NCI-H2227 treated with DMSO at 0.1 percent for 48 hours (cell line): ENCODE results near the gene MBD3L3.
"Not testable (repeated sequence)": the region's sequence is repeated elsewhere in the genome, so short reads cannot be mapped to it uniquely, and the experiment has no call there.

Source experiments
- DNase-seq: peaks from one replicate; lab custom pipeline; 2025; lab: John Stamatoyannopoulos, UW

The MBD3L3 gene

DNA sequence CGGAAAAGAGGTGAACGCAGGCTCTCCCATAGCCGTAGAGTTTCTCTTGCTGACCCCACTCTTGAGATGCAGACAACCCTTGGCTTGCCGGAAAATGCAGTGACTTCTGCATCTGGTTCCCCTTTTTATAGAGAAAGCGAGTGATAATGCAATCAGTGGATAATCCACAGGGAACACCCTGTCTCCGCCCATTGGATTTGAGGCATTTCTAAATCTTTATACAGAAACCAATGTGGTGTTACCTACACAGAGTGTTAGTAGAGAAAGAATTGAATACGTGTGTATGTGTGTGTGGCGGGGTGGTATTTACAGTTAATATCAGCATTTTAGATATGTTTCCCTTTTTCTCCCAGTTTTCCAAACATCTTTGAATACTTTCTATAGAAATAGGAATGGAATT, at the start of gene MBD3L3:
MBD3L3 (minus strand) TSS at position 101 of the 400 bp plus-strand sequence; CDS start at position 30, 71 bp downstream.
- DNase-seq, result not testable (repeated sequence)

DNA sequence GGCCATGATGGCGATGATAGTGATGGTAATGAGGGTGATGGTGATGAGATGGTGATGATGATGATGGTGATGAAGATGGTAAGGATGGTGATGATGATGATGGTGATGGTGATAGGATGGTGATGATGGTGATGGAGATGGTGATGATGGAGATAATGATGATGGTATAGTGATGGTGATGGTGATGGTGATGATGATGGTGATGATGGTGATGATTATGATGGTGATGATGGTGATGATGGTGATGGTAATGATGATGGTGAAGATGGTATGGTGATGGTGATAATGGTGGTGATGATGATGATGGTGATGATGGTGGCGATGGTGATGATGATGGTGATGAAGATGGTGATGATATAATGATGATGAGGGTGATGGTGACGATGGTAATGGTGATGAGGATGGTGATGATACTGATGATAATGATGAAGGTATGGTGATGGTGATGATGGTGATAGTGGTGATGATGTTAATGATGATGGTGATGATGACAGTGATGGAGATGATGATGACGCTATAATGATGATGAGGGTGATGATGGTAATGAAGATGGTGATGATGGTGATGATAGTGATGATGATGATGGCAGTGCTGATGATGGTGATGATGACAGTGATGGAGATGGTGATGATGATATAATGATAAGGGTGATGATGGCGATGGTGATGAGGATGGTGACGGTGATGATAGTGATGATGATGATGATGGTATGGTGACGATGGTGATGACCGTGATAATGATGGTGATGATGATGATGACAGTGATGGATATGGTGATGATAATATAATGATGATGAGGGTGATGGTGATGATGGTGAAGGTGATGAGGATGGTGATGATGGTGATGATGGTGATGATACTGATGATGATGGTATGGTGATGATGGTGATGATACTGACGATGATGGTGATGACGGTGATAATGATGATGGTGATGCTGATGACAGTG, 48.5 kb upstream of the MBD3L3 start:
- DNase-seq, result no peak

DNA sequence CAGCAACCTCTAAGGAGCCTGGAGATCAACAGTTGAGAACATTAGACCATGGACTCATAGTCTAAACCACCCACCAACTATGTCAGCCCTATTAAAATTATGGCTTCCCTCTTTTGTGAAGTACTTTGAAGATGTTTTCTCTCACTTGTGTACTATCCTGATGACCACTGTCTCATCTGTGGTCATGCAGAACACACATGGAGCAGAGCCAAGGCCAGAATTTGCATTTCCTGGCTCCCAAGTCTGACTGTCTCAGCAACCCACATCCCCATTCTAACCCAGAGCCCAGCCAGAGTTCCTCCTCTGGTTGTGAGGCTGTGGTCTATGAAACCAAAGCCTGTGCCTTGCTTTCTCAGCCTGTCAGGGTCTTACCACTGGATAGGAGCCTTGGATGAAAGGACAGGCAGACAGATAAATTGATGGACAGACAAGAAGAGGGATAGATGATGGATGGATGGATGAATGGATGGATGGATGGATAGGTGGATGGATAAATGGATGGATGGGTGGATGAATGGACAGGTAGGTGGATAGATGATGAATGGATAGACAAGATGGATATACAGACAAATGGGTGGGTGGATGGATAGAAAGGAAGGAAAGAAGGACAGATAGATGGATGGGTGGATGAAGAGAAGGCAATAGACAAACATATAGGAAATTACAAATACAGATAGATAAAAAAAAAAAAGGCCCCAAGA, 46.4 kb upstream of the MBD3L3 start:
- no peak for DNase-seq

DNA sequence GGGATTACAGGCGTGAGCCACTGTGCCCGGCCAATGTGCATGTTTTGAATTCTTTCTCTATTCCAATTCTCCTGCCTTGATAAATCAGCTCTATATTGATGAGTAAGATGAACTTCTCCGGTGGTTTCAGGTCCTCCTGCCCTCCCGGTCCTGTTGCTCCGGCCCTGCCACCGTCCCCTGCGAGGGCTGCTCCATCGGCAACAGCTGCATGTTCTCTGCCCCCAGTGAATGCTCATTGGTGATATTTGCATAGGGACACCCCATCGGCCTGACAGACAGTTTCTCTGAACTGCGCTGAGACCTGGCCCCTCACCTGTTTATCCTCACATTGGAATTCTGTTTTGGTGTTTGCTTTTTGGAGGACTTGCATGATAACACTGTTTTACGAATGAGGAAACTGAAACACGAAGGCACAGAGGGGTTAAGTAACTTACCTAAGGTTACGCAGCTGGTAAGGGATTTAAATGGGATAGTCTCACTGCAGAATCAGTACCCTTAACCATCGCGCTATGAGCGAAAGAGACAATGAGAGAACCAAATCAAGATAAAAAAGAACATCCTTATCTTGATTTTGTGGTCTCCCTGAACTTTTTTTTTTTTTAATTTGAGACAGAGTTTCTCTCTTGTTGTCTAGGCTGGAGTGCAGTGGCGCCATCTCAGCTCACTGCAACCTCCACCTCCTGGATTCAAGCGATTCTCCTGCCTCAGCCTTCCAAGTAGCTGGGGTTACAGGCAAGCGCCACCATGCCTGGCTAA, 43.2 kb upstream of the MBD3L3 start:
- DNase-seq, result no peak

GRCh38 chr19:7099597-7099921, 41.1 kb upstream of the MBD3L3 start:
- no peak for DNase-seq

DNA sequence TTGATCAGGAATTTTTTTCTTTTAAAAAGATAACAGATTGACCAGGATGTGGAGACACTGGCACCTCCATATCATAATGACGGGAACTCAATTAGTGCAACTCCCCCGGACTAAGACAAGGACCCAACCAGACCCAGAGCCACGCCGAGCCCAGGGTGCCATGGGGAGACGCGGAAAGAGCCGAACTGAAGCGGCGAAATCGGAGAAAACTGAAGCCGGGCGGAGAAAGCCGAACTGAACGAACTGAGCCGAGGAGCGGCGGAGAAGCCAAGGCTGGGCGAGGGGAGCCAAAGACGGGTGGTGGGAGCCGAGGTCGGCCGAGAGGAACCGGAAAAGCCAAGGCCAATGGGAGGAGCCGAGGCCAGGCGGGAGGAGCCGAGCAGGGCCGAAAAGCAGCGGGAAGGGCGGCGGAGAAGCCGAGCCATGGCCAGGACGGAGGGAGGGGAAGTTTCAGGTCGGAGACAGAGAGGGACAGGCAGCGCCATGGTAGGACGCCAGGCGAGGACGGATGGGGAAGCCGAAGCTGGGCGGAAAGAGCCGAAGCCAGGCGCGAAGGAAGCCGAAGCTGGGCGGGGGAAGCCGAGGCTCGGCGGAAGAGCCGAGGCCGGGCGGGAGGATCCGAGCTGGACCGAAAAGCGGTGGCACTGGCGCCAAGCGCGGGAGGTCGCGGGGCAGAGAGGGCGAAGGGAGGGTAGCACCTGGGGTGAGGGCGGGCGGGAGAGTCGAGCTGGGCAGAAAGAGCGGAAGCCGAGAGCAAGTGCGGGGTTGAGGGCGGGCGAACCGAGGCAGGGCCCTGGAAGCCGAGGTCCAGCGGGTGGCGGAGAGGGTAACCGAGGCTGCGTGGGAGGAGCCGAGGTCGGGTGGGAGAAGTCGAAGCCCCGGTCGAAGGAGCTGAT, 40.5 kb upstream of the MBD3L3 start:
- DNase-seq, result peak; percentile 95

- DNase-seq, result no peak
These were observed 39.6 kb upstream of the MBD3L3 start for GRCh38 chr19:7098096-7098495.

DNA sequence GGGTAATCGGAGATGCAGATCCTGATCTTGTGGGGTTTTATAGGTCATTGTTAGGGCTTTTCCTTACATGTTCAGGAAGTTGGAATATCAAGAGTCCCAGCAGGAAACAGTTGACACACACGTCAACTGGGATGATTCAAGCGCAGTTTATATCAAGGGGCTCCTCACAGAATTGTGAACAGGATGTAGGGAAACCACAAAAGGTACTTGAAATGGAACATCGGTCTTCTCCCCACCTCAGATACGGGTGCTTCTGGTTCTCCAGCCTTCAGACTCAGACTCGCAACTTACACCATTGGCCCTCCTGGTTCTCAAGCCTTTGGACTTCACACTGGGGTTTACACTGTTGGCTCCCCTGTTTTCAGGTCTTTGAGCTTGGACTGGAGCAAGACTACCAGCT, 30.5 kb upstream of the MBD3L3 start:
- no peak for DNase-seq

DNA sequence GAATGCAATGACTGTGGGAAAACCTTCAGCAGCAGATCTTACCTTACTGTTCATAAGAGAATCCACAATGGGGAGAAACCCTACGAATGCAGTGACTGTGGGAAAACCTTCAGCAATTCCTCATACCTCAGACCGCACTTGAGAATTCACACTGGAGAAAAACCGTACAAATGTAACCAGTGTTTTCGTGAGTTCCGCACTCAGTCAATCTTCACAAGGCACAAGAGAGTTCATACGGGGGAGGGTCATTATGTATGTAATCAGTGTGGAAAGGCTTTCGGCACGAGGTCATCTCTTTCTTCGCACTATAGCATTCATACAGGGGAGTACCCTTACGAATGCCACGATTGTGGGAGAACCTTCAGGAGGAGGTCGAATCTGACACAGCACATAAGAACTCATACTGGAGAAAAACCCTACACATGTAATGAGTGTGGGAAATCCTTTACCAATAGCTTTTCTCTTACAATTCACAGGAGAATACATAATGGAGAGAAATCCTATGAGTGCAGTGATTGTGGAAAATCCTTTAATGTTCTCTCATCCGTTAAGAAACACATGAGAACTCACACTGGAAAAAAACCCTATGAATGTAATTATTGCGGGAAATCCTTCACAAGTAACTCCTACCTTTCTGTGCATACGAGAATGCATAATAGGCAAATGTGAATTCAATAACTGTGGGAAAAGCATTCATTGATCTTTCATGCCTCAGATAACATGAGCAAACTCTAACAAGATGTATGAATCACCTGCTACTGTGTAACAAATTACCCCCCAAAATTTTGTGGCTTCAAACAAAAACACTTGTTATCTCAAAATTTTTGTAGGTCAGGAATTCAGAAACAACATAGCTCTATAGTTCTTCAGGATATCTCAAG, 24.8 kb upstream of the MBD3L3 start:
- DNase-seq, result no peak

DNA sequence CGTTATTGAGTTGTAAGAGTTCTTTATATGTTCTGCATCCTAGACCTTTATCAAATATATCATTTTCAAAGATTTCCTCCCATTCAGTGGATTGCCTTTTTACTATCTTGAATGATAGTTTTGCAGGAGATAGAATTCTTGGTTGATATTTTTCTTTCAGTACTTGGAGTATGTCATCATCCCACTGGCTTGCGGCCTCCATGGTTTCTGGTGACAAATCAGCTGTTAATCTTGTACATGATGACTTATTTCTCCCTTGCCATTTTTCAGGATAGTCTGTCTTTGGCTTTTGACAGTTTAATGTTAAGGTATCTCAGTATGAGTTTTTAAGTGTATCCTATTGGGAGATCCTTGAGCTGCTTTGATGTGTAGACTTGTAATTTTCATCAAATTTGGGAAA, 19.5 kb upstream of the MBD3L3 start:
- DNase-seq, result no peak

GRCh38 chr19:7076151-7076550, 17.7 kb upstream of the MBD3L3 start:
- DNase-seq, result no peak

DNA sequence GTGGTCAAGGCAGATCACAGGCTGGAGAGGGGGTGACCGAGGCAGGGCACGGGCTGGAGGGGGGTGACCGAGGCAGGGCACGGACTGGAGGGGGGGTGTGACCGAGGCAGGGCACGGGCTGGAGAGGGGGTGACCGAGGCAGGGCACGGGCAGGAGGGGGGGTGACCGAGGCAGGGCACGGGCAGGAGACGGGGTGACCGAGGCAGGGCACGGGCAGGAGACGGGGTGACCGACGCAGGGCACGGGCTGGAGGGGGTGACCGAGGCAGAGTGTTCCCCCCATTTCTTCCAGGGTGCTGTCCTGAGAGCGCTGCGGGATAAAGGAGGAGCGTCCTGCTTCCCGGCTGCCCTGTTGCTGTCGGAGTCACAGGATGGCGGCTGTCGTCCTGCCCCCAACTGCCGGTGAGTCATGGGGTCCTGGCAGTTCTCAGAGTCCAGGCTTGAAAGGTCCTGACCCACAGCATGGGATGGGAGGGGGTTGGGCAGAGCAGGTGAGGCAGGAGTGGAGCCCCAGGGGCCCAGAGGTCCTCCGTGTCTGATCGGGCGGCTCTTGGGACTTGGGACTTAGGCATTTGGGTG, 16.3 kb upstream of the MBD3L3 start:
- no peak for DNase-seq

GRCh38 chr19:7072541-7072940, 14.1 kb upstream of the MBD3L3 start:
- no peak for DNase-seq

- DNase-seq, result no peak
These were observed 11.4 kb upstream of the MBD3L3 start for GRCh38 chr19:7069904-7070226.

DNA sequence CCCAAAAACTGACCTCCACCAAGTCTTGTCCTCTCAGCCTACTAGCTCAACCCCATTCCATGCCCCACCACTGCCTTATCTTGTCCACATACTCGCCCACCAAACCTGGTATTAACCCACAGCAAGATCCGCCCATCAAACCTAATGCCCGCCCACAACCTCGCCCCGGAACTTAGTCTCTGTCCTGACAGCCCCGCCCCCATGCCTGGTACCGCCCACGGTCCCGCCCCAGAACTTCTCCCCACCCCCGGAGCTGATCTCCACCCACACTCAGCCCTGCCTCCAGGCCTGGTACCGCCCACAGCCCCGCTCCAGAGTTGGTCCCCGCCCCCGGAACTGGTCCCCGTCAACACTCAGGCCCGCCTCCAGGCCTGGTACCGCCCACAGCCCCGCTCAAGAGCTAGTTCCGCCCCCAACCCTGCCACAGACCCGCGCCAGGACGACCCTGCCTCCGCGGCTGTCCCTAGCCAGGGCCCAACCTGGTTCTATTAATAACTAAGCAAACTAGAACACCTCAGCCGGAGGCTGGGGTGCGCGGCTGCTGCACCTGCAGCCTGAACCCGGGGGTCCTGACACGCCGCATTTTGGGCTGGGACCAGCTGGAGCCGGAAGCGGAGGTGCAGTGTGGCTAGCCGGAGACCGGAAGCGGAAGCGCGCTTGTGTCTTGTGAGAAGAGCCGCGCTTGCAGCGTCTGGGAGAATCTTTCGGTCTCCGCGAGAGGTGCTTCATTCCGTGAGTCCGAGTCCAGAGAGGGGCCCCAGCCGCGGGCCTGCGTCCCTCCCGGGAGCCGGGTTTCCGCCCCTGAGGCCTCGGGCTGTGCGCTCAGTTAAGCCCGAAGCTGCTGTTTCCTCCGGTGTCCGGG, 10.8 kb upstream of the MBD3L3 start, which contains the start of gene ZNF557:
ZNF557 (plus strand) TSS at position 662 of the 862 bp plus-strand sequence. CDS start 5,372 bp downstream, outside the sequence.
- peak; percentile 85 for DNase-seq

GRCh38 chr19:7068599-7068998, 10.1 kb upstream of the MBD3L3 start:
- DNase-seq, result no peak

- no peak for DNase-seq
These were observed 9.2 kb upstream of the MBD3L3 start for GRCh38 chr19:7067716-7068115.

- not testable (repeated sequence) for DNase-seq
These were observed 8.6 kb upstream of the MBD3L3 start for GRCh38 chr19:7067122-7067521.

DNA sequence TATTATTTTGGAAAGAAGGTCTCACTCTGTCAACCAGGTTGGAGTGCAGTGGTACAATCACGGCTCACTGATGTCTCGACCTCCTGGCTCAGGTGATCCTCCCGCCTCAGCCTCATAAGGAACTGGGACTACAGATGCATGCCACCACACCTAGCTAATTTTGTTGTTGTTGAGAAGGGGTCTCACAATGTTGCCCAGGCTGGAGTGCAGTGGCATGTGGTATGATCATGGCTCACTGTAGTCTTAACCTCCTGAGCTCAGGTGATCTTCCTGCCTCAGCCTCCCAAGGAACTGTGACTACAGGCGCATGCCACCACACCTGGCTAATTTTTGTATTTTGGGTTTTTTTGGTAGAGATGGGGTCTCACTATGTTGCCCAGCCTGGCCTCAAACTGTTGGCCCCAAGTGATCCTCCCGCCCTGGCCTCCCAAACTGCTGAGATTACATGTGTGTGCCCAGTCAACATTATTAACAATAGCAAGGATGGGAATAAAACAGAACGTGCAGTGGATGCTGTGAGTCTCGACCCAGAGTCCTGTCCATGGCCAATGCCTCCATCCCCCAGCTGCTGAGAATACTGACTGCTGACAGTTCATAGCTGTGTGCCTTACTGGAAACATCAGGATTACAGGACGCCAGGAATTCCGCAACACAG, 5.4 kb upstream of the MBD3L3 start:
- no peak for DNase-seq
